Ovary (tissue), 3 donors: ENCODE data around the gene PGP.

Experiments
- CTCF ChIP-seq, 3 donors: fragments of 450-650 bp in 2 of 3; fragments of 200-600 bp in 1 of 3; IDR thresholded peaks; one replicate each; pipeline versions ENCODE4 v1.5.1 to v1.8.0; 2016 to 2022; ENCODE audit warnings: antibody characterized with exemption in 3 of 3, mild to moderate bottlenecking in 1 of 3
- EP300 ChIP-seq: sonication (generic); formaldehyde crosslinking; IDR thresholded peaks from one replicate; pipeline ENCODE4 v1.6.1; 2017; ENCODE audit warnings: antibody characterized with exemption
- POLR2A ChIP-seq: fragments of 450-650 bp; IDR thresholded peaks from one replicate; pipeline ENCODE4 v1.6.1; 2017; ENCODE audit warnings: antibody characterized with exemption, mild to moderate bottlenecking, moderate library complexity
- donor health status: DM: no; HTN: no; CAD: no.

GRCh38 chr16:2226918-2227317 lies 12.3 kb upstream of the PGP start:
- TF ChIP-seq POLR2A (no peak), CTCF (IDR thresholded peaks at IDR 0.05) (no peak), EP300 (no peak)
